ENCODE measurements around the gene ANO8. TPM values are rescaled to one million over a fixed set of nuclear protein-coding genes. Genes with fewer than 3 reads are reported as not detected.

The ANO8 gene
- total and polyA plus RNA-seq, 2 experiments from 2014 or later: 4.5 to 24.9 TPM

DNA sequence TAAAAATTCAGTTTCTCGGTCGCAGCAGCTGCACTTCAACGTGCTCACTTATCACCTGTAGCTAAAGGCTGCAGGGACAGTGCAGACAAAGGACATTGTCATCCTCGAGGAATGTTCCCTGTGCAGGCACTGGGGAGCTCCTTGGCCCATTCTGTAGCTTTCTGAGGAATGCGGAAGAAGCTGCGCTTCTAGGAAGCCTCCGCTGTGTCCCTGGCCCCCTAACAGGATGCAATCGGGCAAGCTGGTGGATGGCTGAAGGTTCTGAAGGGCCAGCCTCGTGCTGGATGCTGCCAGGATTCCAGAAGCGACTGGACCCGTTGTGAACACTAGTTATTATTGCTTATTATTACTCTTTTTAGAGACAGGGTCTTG lies 8.1 kb downstream of the ANO8 start:
- Histone ChIP-seq H3K4me2 (peak overlapping the region; percentile 93; the same call in 1 of the 2 replicates), H3K36me3 (ENCODE audit: insufficient read depth) (no peaks in the 10 kb centered on the region)
- peaks cover 28% of the 10 kb centered on the region for H3K4me1 Mint-ChIP-seq

More for the DNA sequence above, 8.1 kb downstream of the ANO8 start:
- Histone ChIP-seq H2AFZ (no peak overlapping the region), H3K27me3 (ENCODE audit: insufficient read depth) (peaks cover 9% of the 10 kb centered on the region; the same call in 1 of the 2 replicates), H3K4me3 (peak overlapping the region; percentile 90; the same call in 1 of the 2 replicates), H3K9me2 (ENCODE audit: insufficient read depth) (no peaks in the 10 kb centered on the region), H3K27ac (ENCODE audit: low read depth) (no peak overlapping the region), H3F3A (replicated peaks; ENCODE audit: low read depth) (peaks cover 33% of the 10 kb centered on the region), H3K4me1 (ENCODE audit: insufficient read depth) (peaks cover 25% of the 10 kb centered on the region), H3K79me2 (replicated peaks; ENCODE audit: insufficient read depth) (no peaks in the 10 kb centered on the region), H4K20me1 (replicated peaks; ENCODE audit: insufficient read depth) (no peaks in the 10 kb centered on the region; the same call in 1 of the 2 replicates)
- H3K27ac Mint-ChIP-seq: no peak overlapping the region
- DNase-seq (ENCODE audit: low spot score) (peak; percentile 66), ATAC-seq (no peak)
- H3K9me3 Mint-ChIP-seq: no peaks in the 10 kb centered on the region; the same call in 2 of the 3 replicates
- peak overlapping the region; percentile 90 for H3K4me3 Mint-ChIP-seq
- peaks cover 17% of the 10 kb centered on the region for H3K27me3 Mint-ChIP-seq (ENCODE audit: insufficient read depth, low read depth, poor library complexity)
- H3K36me3 Mint-ChIP-seq (ENCODE audit: low read depth): peaks cover 20% of the 10 kb centered on the region
- TF ChIP-seq NANOG (IDR thresholded peaks at IDR 0.05; ENCODE audit: borderline replicate concordance) (no peak), EZH2phosphoT487 (IDR thresholded peaks at IDR 0.05; ENCODE audit: unreplicated experiment) (no peak), EZH2 (IDR thresholded peaks at IDR 0.05; ENCODE audit: low read depth, unreplicated experiment) (no peak), ZNF331 (CRISPR knock-in tag; IDR thresholded peaks at IDR 0.05; ENCODE audit: low read depth) (no peak), CREB1 (CRISPR knock-in tag; IDR thresholded peaks at IDR 0.05; ENCODE audit: low read depth) (no peak), JUNB (IDR thresholded peaks at IDR 0.05; ENCODE audit: unreplicated experiment) (no peak), POLR2AphosphoS5 (IDR thresholded peaks at IDR 0.05; ENCODE audit: low read depth) (no peak), STAT1 (IDR thresholded peaks at IDR 0.05; ENCODE audit: unreplicated experiment) (no peak), ZNF114 (CRISPR knock-in tag; IDR thresholded peaks at IDR 0.05) (no peak)
- TF ChIP-seq, protein P1, sequence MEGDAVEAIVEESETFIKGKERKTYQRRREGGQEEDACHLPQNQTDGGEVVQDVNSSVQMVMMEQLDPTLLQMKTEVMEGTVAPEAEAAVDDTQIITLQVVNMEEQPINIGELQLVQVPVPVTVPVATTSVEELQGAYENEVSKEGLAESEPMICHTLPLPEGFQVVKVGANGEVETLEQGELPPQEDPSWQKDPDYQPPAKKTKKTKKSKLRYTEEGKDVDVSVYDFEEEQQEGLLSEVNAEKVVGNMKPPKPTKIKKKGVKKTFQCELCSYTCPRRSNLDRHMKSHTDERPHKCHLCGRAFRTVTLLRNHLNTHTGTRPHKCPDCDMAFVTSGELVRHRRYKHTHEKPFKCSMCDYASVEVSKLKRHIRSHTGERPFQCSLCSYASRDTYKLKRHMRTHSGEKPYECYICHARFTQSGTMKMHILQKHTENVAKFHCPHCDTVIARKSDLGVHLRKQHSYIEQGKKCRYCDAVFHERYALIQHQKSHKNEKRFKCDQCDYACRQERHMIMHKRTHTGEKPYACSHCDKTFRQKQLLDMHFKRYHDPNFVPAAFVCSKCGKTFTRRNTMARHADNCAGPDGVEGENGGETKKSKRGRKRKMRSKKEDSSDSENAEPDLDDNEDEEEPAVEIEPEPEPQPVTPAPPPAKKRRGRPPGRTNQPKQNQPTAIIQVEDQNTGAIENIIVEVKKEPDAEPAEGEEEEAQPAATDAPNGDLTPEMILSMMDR (conservative IDR thresholded peaks at IDR 0.05; ENCODE audit: low read depth in 2 of 2): no peak
- TF ChIP-seq, protein P2, sequence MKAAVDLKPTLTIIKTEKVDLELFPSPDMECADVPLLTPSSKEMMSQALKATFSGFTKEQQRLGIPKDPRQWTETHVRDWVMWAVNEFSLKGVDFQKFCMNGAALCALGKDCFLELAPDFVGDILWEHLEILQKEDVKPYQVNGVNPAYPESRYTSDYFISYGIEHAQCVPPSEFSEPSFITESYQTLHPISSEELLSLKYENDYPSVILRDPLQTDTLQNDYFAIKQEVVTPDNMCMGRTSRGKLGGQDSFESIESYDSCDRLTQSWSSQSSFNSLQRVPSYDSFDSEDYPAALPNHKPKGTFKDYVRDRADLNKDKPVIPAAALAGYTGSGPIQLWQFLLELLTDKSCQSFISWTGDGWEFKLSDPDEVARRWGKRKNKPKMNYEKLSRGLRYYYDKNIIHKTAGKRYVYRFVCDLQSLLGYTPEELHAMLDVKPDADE (IDR thresholded peaks at IDR 0.05): no peak
- TF ChIP-seq, protein P3, sequence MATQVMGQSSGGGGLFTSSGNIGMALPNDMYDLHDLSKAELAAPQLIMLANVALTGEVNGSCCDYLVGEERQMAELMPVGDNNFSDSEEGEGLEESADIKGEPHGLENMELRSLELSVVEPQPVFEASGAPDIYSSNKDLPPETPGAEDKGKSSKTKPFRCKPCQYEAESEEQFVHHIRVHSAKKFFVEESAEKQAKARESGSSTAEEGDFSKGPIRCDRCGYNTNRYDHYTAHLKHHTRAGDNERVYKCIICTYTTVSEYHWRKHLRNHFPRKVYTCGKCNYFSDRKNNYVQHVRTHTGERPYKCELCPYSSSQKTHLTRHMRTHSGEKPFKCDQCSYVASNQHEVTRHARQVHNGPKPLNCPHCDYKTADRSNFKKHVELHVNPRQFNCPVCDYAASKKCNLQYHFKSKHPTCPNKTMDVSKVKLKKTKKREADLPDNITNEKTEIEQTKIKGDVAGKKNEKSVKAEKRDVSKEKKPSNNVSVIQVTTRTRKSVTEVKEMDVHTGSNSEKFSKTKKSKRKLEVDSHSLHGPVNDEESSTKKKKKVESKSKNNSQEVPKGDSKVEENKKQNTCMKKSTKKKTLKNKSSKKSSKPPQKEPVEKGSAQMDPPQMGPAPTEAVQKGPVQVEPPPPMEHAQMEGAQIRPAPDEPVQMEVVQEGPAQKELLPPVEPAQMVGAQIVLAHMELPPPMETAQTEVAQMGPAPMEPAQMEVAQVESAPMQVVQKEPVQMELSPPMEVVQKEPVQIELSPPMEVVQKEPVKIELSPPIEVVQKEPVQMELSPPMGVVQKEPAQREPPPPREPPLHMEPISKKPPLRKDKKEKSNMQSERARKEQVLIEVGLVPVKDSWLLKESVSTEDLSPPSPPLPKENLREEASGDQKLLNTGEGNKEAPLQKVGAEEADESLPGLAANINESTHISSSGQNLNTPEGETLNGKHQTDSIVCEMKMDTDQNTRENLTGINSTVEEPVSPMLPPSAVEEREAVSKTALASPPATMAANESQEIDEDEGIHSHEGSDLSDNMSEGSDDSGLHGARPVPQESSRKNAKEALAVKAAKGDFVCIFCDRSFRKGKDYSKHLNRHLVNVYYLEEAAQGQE (IDR thresholded peaks at IDR 0.05; ENCODE audit: unreplicated experiment): no peak
- TF ChIP-seq, protein P4, sequence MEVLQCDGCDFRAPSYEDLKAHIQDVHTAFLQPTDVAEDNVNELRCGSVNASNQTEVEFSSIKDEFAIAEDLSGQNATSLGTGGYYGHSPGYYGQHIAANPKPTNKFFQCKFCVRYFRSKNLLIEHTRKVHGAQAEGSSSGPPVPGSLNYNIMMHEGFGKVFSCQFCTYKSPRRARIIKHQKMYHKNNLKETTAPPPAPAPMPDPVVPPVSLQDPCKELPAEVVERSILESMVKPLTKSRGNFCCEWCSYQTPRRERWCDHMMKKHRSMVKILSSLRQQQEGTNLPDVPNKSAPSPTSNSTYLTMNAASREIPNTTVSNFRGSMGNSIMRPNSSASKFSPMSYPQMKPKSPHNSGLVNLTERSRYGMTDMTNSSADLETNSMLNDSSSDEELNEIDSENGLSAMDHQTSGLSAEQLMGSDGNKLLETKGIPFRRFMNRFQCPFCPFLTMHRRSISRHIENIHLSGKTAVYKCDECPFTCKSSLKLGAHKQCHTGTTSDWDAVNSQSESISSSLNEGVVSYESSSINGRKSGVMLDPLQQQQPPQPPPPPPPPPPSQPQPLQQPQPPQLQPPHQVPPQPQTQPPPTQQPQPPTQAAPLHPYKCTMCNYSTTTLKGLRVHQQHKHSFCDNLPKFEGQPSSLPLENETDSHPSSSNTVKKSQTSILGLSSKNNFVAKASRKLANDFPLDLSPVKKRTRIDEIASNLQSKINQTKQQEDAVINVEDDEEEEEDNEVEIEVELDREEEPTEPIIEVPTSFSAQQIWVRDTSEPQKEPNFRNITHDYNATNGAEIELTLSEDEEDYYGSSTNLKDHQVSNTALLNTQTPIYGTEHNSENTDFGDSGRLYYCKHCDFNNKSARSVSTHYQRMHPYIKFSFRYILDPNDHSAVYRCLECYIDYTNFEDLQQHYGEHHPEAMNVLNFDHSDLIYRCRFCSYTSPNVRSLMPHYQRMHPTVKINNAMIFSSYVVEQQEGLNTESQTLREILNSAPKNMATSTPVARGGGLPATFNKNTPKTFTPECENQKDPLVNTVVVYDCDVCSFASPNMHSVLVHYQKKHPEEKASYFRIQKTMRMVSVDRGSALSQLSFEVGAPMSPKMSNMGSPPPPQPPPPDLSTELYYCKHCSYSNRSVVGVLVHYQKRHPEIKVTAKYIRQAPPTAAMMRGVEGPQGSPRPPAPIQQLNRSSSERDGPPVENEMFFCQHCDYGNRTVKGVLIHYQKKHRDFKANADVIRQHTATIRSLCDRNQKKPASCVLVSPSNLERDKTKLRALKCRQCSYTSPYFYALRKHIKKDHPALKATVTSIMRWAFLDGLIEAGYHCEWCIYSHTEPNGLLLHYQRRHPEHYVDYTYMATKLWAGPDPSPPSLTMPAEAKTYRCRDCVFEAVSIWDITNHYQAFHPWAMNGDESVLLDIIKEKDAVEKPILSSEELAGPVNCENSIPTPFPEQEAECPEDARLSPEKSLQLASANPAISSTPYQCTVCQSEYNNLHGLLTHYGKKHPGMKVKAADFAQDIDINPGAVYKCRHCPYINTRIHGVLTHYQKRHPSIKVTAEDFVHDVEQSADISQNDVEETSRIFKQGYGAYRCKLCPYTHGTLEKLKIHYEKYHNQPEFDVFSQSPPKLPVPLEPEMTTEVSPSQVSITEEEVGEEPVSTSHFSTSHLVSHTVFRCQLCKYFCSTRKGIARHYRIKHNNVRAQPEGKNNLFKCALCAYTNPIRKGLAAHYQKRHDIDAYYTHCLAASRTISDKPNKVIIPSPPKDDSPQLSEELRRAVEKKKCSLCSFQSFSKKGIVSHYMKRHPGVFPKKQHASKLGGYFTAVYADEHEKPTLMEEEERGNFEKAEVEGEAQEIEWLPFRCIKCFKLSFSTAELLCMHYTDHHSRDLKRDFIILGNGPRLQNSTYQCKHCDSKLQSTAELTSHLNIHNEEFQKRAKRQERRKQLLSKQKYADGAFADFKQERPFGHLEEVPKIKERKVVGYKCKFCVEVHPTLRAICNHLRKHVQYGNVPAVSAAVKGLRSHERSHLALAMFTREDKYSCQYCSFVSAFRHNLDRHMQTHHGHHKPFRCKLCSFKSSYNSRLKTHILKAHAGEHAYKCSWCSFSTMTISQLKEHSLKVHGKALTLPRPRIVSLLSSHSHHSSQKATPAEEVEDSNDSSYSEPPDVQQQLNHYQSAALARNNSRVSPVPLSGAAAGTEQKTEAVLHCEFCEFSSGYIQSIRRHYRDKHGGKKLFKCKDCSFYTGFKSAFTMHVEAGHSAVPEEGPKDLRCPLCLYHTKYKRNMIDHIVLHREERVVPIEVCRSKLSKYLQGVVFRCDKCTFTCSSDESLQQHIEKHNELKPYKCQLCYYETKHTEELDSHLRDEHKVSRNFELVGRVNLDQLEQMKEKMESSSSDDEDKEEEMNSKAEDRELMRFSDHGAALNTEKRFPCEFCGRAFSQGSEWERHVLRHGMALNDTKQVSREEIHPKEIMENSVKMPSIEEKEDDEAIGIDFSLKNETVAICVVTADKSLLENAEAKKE (CRISPR knock-in tag; IDR thresholded peaks at IDR 0.05): no peak
